Measurements from ENCODE around the gene PLEKHG2.

DNA sequence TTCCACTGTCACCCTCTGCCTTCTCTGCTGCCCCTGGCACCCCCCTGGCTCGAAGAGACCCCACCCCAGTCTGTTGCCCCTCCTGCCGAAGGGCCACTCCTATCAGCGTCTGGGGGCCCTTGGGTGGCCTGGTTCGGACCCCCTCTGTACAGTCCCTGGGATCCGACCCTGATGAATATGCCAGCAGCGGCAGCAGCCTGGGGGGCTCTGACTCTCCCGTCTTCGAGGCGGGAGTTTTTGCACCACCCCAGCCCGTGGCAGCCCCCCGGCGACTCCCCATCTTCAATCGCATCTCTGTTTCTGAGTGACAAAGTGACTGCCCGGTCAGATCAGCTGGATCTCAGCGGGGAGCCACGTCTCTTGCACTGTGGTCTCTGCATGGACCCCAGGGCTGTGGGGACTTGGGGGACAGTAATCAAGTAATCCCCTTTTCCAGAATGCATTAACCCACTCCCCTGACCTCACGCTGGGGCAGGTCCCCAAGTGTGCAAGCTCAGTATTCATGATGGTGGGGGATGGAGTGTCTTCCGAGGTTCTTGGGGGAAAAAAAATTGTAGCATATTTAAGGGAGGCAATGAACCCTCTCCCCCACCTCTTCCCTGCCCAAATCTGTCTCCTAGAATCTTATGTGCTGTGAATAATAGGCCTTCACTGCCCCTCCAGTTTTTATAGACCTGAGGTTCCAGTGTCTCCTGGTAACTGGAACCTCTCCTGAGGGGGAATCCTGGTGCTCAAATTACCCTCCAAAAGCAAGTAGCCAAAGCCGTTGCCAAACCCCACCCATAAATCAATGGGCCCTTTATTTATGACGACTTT lies 3.9 kb upstream of the PLEKHG2 start:
- TF ChIP-seq CTCF (conservative IDR thresholded peaks at IDR 0.05; ENCODE audit: low read length) (no peak), EZH2phosphoT487 (IDR thresholded peaks at IDR 0.05; ENCODE audit: borderline replicate concordance, low read depth, low read length) (no peak)

Data from OCI-LY7 (cell line).